Measurements from ENCODE around the gene NR2F1-AS1. TPM values are rescaled to one million over a fixed set of nuclear protein-coding genes. Genes with fewer than 3 reads are reported as not detected.

The NR2F1-AS1 gene
- total and polyA plus RNA-seq, 2 donors (not counting 1 experiment from before 2014, with no cell fraction given) = not detected

DNA sequence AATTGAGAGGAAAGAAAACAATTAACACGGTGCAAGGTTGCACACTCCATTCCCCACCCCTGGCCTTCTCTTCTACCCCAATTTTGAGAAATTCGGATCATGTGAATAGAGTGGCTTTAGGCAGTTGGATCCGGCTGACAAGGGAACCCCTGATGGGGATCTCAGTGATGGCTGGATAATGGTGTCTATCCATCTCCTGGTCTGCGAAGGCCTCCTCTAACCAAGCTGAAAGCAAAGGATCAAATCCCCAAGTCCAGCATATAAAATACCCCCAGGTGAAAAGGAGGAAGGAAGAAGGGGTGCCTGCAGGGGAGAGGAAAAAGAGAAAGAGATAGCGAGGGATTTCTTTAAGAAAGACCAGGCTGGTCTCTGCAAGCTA lies 18.0 kb upstream of the NR2F1-AS1 start:
- intact Hi-C loops (cut with micrococcal nuclease) = no loop called here
- 0% methylated on average over 1 of the region's 5 CpGs for WGBS (ENCODE audit: insufficient coverage)

More for the DNA sequence above, 18.0 kb upstream of the NR2F1-AS1 start:
- no peak overlapping the region for H3K4me2 ChIP-seq (replicated peaks; ENCODE audit: low read depth, low read length, poor library complexity, severe bottlenecking)
- Mint-ChIP-seq H3K27ac (no peak overlapping the region), H3K9me3 (ENCODE audit: insufficient read depth) (no peaks in the 10 kb centered on the region), H3K27me3 (peaks cover 41% of the 10 kb centered on the region), H3K4me1 (peaks cover 7% of the 10 kb centered on the region), H3K4me3 (no peak overlapping the region)
- peaks cover 4 to 99% (median 83%) of the 10 kb centered on the region in 4 experiments for H3K27me3 ChIP-seq (replicated peaks in 1 of 4; ENCODE audit: control extremely low read depth in 1 of 4, control insufficient read depth in 3 of 4, insufficient read depth in 4 of 4, low read length in 3 of 4)
- no peak overlapping the region for H3K27ac ChIP-seq (ENCODE audit: low read length in 2 of 2)
- H3K9ac ChIP-seq (ENCODE audit: low read length) = no peak overlapping the region
- no peaks in the 10 kb centered on the region for H4K20me1 ChIP-seq (ENCODE audit: control insufficient read depth, insufficient read depth, low read length, poor library complexity, severe bottlenecking)
- no peak overlapping the region for H2AFZ ChIP-seq (ENCODE audit: insufficient read depth, low read depth, low read length, poor library complexity, severe bottlenecking)
- ChIA-PET CTCF (interaction anchor here (0.7 kb wide), 1 partner anchor 8 kb away, joined by 3 read pairs; no protein-coding TSS in a partner anchor), POLR2A (no interaction called here)
- H3K79me2 ChIP-seq (ENCODE audit: control insufficient read depth, insufficient read depth, low read length) = no peaks in the 10 kb centered on the region
- peaks cover 13 to 57% of the 10 kb centered on the region in 2 donors for H3K4me1 ChIP-seq (ENCODE audit: control insufficient read depth in 2 of 2, insufficient read depth in 2 of 2, low read length in 2 of 2)
- TF ChIP-seq, protein P1, sequence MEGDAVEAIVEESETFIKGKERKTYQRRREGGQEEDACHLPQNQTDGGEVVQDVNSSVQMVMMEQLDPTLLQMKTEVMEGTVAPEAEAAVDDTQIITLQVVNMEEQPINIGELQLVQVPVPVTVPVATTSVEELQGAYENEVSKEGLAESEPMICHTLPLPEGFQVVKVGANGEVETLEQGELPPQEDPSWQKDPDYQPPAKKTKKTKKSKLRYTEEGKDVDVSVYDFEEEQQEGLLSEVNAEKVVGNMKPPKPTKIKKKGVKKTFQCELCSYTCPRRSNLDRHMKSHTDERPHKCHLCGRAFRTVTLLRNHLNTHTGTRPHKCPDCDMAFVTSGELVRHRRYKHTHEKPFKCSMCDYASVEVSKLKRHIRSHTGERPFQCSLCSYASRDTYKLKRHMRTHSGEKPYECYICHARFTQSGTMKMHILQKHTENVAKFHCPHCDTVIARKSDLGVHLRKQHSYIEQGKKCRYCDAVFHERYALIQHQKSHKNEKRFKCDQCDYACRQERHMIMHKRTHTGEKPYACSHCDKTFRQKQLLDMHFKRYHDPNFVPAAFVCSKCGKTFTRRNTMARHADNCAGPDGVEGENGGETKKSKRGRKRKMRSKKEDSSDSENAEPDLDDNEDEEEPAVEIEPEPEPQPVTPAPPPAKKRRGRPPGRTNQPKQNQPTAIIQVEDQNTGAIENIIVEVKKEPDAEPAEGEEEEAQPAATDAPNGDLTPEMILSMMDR (IDR thresholded peaks at IDR 0.05) = no peak
- TF ChIP-seq EZH2 (IDR thresholded peaks at IDR 0.05; ENCODE audit: borderline replicate concordance, insufficient read depth, low read depth, low read length, poor library complexity, severe bottlenecking) = no peak
- ATAC-seq (ENCODE audit: low read depth) (no peak), DNase-seq (peak; percentile 13)
- H3K4me3 ChIP-seq (ENCODE audit: control extremely low read depth in 1 of 5, extremely low read depth in 1 of 5, insufficient read depth in 1 of 5, low read depth in 2 of 5, low read length in 4 of 5) = no peak overlapping the region
- peaks cover 0 to 53% (median 29%) of the 10 kb centered on the region in 3 donors for H3K9me3 ChIP-seq (ENCODE audit: control extremely low read depth in 1 of 3, control insufficient read depth in 2 of 3, insufficient read depth in 1 of 3, low read length in 2 of 3)
- H3K36me3 ChIP-seq (replicated peaks in 1 of 2; ENCODE audit: control extremely low read depth in 1 of 2, control insufficient read depth in 1 of 2, extremely low read depth in 1 of 2, insufficient read depth in 2 of 2, low read length in 1 of 2) = no peaks in the 10 kb centered on the region
